Activated CD4-positive, alpha-beta memory T cell treated with anti-CD3 and anti-CD28 coated beads, Interleukin-2, amount 10 ng/mL, durations not matched to agents 7 days and 5 days (primary cell): Measurements from ENCODE around the gene CYP27A1. TPM values are rescaled to one million over a fixed set of nuclear protein-coding genes. Genes with fewer than 3 reads are reported as not detected.
"Not testable (repeated sequence)": the region's sequence is repeated elsewhere in the genome, so short reads cannot be mapped to it uniquely, and the experiment has no call there.

Experiments used
- CTCF ChIA-PET: fragments of 350-600 bp; sonication (Branson Sonifier 250); formaldehyde crosslinking; loops from one replicate; lab custom pipeline; 2021; ENCODE audit warnings: antibody characterized with exemption, inconsistent platforms; lab: Charles Lee
- POLR2A ChIA-PET: fragments of 350-600 bp; sonication (Branson Sonifier 250); formaldehyde crosslinking; loops from one replicate; lab custom pipeline; 2021; ENCODE audit warnings: antibody characterized with exemption; lab: Charles Lee
- DNase-seq: peaks from one replicate; pipeline ENCODE4 v3.0.0-alpha.2; 2020
- H3K27ac Mint-ChIP-seq: one replicate; pipeline ENCODE4 v1.8.0; 2021; ENCODE audit warnings: mild to moderate bottlenecking, mixed read lengths
- H3K27me3 Mint-ChIP-seq: one replicate; pipeline ENCODE4 v1.8.0; 2021; ENCODE audit warnings: mixed read lengths
- H3K36me3 Mint-ChIP-seq: one replicate; pipeline ENCODE4 v1.8.0; 2021; ENCODE audit warnings: low read depth, mixed read lengths
- H3K4me1 Mint-ChIP-seq: one replicate; pipeline ENCODE4 v1.8.0; 2021; ENCODE audit warnings: mixed read lengths
- H3K4me3 Mint-ChIP-seq: one replicate; pipeline ENCODE4 v1.8.0; 2021; ENCODE audit warnings: mild to moderate bottlenecking, mixed read lengths
- H3K9me3 Mint-ChIP-seq: one replicate; pipeline ENCODE4 v1.8.0; 2021; ENCODE audit warnings: mixed read lengths
- total RNA-seq, 2 experiments: library from RNA; stranded (reverse); gene quantifications; one replicate each; pipeline ENCODE4 v1.2.3, GENCODE V29; 2021

Gene CYP27A1
- total RNA-seq, 2 experiments from 2014 or later, result not detected

GRCh38 chr2:218748741-218749441 is 33.1 kb upstream of the CYP27A1 start:
- CTCF ChIA-PET, result no interaction called here
- no peaks in the 10 kb centered on the region for H3K27me3 Mint-ChIP-seq

GRCh38 chr2:218754201-218754600 is 27.7 kb upstream of the CYP27A1 start:
- no peak overlapping the region for H3K4me3 Mint-ChIP-seq
- H3K9me3 Mint-ChIP-seq, result no peaks in the 10 kb centered on the region
- ChIA-PET POLR2A (no interaction called here), CTCF (interaction anchor here (1.0 to 1.4 kb wide), 2 partner anchors 27 to 44 kb away, joined by 3 read pairs; partner anchors contain the start of gene TTLL4)
- H3K27ac Mint-ChIP-seq, result no peak overlapping the region
- H3K4me1 Mint-ChIP-seq, result no peaks in the 10 kb centered on the region
- H3K27me3 Mint-ChIP-seq, result no peaks in the 10 kb centered on the region
- H3K36me3 Mint-ChIP-seq, result peaks cover 37% of the 10 kb centered on the region
- no peak for DNase-seq

More at GRCh38 chr2:218748741-218749441, 33.1 kb upstream of the CYP27A1 start:
- peaks cover 9% of the 10 kb centered on the region for H3K4me1 Mint-ChIP-seq
- H3K36me3 Mint-ChIP-seq, result peaks cover 61% of the 10 kb centered on the region
- H3K9me3 Mint-ChIP-seq, result no peaks in the 10 kb centered on the region
- H3K27ac Mint-ChIP-seq, result no peak overlapping the region
- POLR2A ChIA-PET, result no interaction called here
- H3K4me3 Mint-ChIP-seq, result no peak overlapping the region
- DNase-seq, result no peak

GRCh38 chr2:218754781-218755180 is 27.2 kb upstream of the CYP27A1 start:
- peaks cover 34% of the 10 kb centered on the region for H3K36me3 Mint-ChIP-seq
- DNase-seq, result no peak
- H3K4me3 Mint-ChIP-seq, result no peak overlapping the region
- no peak overlapping the region for H3K27ac Mint-ChIP-seq
- ChIA-PET POLR2A (no interaction called here), CTCF (interaction anchor here (1.4 kb wide), 1 partner anchor 44 kb away, joined by 3 read pairs; the partner anchor contains the start of gene TTLL4)
- no peaks in the 10 kb centered on the region for H3K9me3 Mint-ChIP-seq
- no peaks in the 10 kb centered on the region for H3K27me3 Mint-ChIP-seq
- H3K4me1 Mint-ChIP-seq, result no peaks in the 10 kb centered on the region

- Mint-ChIP-seq H3K27ac (no peak overlapping the region), H3K4me1 (no peaks in the 10 kb centered on the region), H3K9me3 (no peaks in the 10 kb centered on the region), H3K36me3 (peaks cover 30% of the 10 kb centered on the region), H3K4me3 (no peak overlapping the region), H3K27me3 (no peaks in the 10 kb centered on the region)
- ChIA-PET POLR2A (no interaction called here), CTCF (interaction anchor here (1.4 kb wide), 1 partner anchor 45 kb away, joined by 3 read pairs; the partner anchor contains the start of gene TTLL4)
- no peak for DNase-seq
Measured at GRCh38 chr2:218755198-218755566, 26.8 kb upstream of the CYP27A1 start.

GRCh38 chr2:218755567-218756404 is 26.2 kb upstream of the CYP27A1 start:
- H3K27me3 Mint-ChIP-seq, result no peaks in the 10 kb centered on the region
- H3K4me1 Mint-ChIP-seq, result no peaks in the 10 kb centered on the region
- H3K27ac Mint-ChIP-seq, result no peak overlapping the region
- H3K36me3 Mint-ChIP-seq, result peaks cover 25% of the 10 kb centered on the region
- ChIA-PET POLR2A (no interaction called here), CTCF (no interaction called here)
- no peaks in the 10 kb centered on the region for H3K9me3 Mint-ChIP-seq
- no peak for DNase-seq
- H3K4me3 Mint-ChIP-seq, result no peak overlapping the region

GRCh38 chr2:218756599-218757377 is 25.2 kb upstream of the CYP27A1 start:
- CTCF ChIA-PET, result no interaction called here
- Mint-ChIP-seq H3K27me3 (no peaks in the 10 kb centered on the region), H3K27ac (no peak overlapping the region), H3K9me3 (no peaks in the 10 kb centered on the region), H3K36me3 (peaks cover 20% of the 10 kb centered on the region), H3K4me1 (no peaks in the 10 kb centered on the region), H3K4me3 (no peak overlapping the region)
- no peak for DNase-seq
- POLR2A ChIA-PET, result interaction anchor here (0.8 kb wide), 1 partner anchor 10 kb away, joined by 3 read pairs; no protein-coding TSS in a partner anchor

GRCh38 chr2:218761795-218762194 is 20.2 kb upstream of the CYP27A1 start:
- no peak for DNase-seq
- H3K9me3 Mint-ChIP-seq, result peaks cover 1% of the 10 kb centered on the region
- POLR2A ChIA-PET, result no interaction called here
- no peak overlapping the region for H3K4me3 Mint-ChIP-seq
- H3K27me3 Mint-ChIP-seq, result no peaks in the 10 kb centered on the region
- H3K4me1 Mint-ChIP-seq, result no peaks in the 10 kb centered on the region
- CTCF ChIA-PET, result no interaction called here
- no peak overlapping the region for H3K27ac Mint-ChIP-seq
- no peaks in the 10 kb centered on the region for H3K36me3 Mint-ChIP-seq

GRCh38 chr2:218772759-218773158 is 9.2 kb upstream of the CYP27A1 start:
- CTCF ChIA-PET, result interaction anchor here (1.0 kb wide), 1 partner anchor 75 kb away, joined by 3 read pairs; no protein-coding TSS in a partner anchor

GRCh38 chr2:218773881-218774280 is 8.1 kb upstream of the CYP27A1 start:
- CTCF ChIA-PET, result no interaction called here

More at GRCh38 chr2:218772759-218773158, 9.2 kb upstream of the CYP27A1 start:
- DNase-seq, H3K27me3 Mint-ChIP-seq, H3K4me1 Mint-ChIP-seq, POLR2A ChIA-PET, H3K4me3 Mint-ChIP-seq, H3K27ac Mint-ChIP-seq: not testable (repeated sequence)
- Mint-ChIP-seq H3K9me3 (peaks cover 13% of the 10 kb centered on the region), H3K36me3 (peaks cover 12% of the 10 kb centered on the region)

GRCh38 chr2:218776488-218776887 is 5.5 kb upstream of the CYP27A1 start:
- CTCF ChIA-PET, result no interaction called here
- Mint-ChIP-seq H3K36me3 (peaks cover 12% of the 10 kb centered on the region), H3K4me1 (peaks cover 2% of the 10 kb centered on the region), H3K9me3 (peaks cover 16% of the 10 kb centered on the region), H3K27ac (no peak overlapping the region), H3K4me3 (no peak overlapping the region), H3K27me3 (peaks cover 23% of the 10 kb centered on the region)
- no peak for DNase-seq
- POLR2A ChIA-PET, result no interaction called here

More at GRCh38 chr2:218773881-218774280, 8.1 kb upstream of the CYP27A1 start:
- Mint-ChIP-seq H3K9me3 (peaks cover 16% of the 10 kb centered on the region), H3K4me1 (no peaks in the 10 kb centered on the region), H3K4me3 (no peak overlapping the region), H3K27ac (no peak overlapping the region), H3K27me3 (peaks cover 9% of the 10 kb centered on the region), H3K36me3 (peaks cover 14% of the 10 kb centered on the region)
- no peak for DNase-seq
- POLR2A ChIA-PET, result no interaction called here

GRCh38 chr2:218777276-218777990 is 4.5 kb upstream of the CYP27A1 start:
- peaks cover 12% of the 10 kb centered on the region for H3K36me3 Mint-ChIP-seq
- H3K4me3 Mint-ChIP-seq, result no peak overlapping the region
- peaks cover 28% of the 10 kb centered on the region for H3K27me3 Mint-ChIP-seq
- ChIA-PET CTCF (no interaction called here), POLR2A (no interaction called here)
- no peak for DNase-seq
- peaks cover 2% of the 10 kb centered on the region for H3K4me1 Mint-ChIP-seq
- H3K27ac Mint-ChIP-seq, result no peak overlapping the region
- H3K9me3 Mint-ChIP-seq, result peaks cover 16% of the 10 kb centered on the region

- ChIA-PET POLR2A (no interaction called here), CTCF (no interaction called here)
- DNase-seq, result no peak
- Mint-ChIP-seq H3K27me3 (peaks cover 45% of the 10 kb centered on the region), H3K27ac (no peak overlapping the region), H3K4me1 (peaks cover 2% of the 10 kb centered on the region), H3K9me3 (peaks cover 13% of the 10 kb centered on the region), H3K4me3 (no peak overlapping the region), H3K36me3 (peaks cover 10% of the 10 kb centered on the region)
Measured at GRCh38 chr2:218780046-218780445, 1.9 kb upstream of the CYP27A1 start.
